ENCODE results near the gene CCT6A. TPM values are rescaled to one million over a fixed set of nuclear protein-coding genes. Genes with fewer than 3 reads are reported as not detected.

The CCT6A gene
- total and polyA plus RNA-seq, 9 of the 15 experiments (the other 6 are each of a cell fraction or from before 2014, with no cell fraction given), result 244 to 708 (median 387) TPM

DNA sequence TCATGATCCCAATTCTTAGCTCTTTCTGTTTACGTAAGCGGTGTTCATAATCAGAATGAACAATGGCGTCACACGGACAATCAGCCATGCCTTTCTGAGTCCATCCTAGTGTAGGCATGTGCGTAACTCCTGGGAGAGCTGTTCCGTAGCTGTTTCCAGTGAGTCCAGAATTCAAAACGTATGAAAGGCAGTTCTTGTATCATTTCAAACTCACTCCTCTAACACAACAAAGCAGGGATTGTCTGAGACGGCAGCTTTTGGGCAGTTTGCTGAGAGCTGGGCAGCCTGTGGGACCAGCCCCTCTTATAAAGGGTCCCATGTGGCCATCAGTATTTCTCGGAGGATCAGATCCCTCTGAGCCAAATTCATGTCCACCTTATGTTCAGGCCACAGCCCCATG is 43.7 kb upstream of the CCT6A start:
- CTCF ChIA-PET (ENCODE audit: low intra/inter-chr PET ratio), result no interaction called here
- POLR2A ChIA-PET, result interaction anchor here (1.1 to 1.2 kb wide), 2 partner anchors 8 to 65 kb away, joined by 4 to 5 read pairs; no protein-coding TSS in a partner anchor
- Histone ChIP-seq H4K20me1 (replicated peaks; ENCODE audit: control insufficient read depth, insufficient read depth, low read length) (no peaks in the 10 kb centered on the region), H3K27me3 (ENCODE audit: control insufficient read depth in 2 of 2, insufficient read depth in 2 of 2, low read length in 2 of 2) (no peaks in the 10 kb centered on the region), H3K36me3 (ENCODE audit: control insufficient read depth, insufficient read depth, low read length) (peaks cover 5% of the 10 kb centered on the region; the same call in 1 of the 3 replicates), H3K4me1 (replicated peaks in 1 of 2; ENCODE audit: control insufficient read depth in 2 of 2, insufficient read depth in 2 of 2, low read length in 2 of 2) (no peaks in the 10 kb centered on the region; a peak in 1 of 5 replicates), H3K79me2 (ENCODE audit: control insufficient read depth, insufficient read depth, low read length) (no peaks in the 10 kb centered on the region), H3K4me2 (ENCODE audit: insufficient read depth, low read length) (no peak overlapping the region), H3K27ac (ENCODE audit: extremely low read depth, low read depth, low read length) (no peak overlapping the region), H3K9ac (ENCODE audit: insufficient read depth in 1 of 2, low read depth in 2 of 2, low read length in 2 of 2) (no peak overlapping the region), H2AFZ (ENCODE audit: low read depth, low read length) (no peak overlapping the region), H3K4me3 (no peak overlapping the region), H3K9me1 (ENCODE audit: control insufficient read depth, insufficient read depth, low read length) (no peaks in the 10 kb centered on the region), H3K9me3 (replicated peaks; ENCODE audit: control insufficient read depth, insufficient read depth, low read depth, low read length) (no peaks in the 10 kb centered on the region)
- no TSS peak for BruUV-seq (replicated peaks)
- intact Hi-C loops (cut with micrococcal nuclease), result no loop called here
- DNase-seq (ENCODE audit: extremely low read depth in 1 of 4, low spot score in 3 of 4) (no peak), FAIRE-seq (no peak), ATAC-seq (no peak)
- in situ Hi-C loops (cut with MboI), result no loop called here
- TF ChIP-seq, protein P1, sequence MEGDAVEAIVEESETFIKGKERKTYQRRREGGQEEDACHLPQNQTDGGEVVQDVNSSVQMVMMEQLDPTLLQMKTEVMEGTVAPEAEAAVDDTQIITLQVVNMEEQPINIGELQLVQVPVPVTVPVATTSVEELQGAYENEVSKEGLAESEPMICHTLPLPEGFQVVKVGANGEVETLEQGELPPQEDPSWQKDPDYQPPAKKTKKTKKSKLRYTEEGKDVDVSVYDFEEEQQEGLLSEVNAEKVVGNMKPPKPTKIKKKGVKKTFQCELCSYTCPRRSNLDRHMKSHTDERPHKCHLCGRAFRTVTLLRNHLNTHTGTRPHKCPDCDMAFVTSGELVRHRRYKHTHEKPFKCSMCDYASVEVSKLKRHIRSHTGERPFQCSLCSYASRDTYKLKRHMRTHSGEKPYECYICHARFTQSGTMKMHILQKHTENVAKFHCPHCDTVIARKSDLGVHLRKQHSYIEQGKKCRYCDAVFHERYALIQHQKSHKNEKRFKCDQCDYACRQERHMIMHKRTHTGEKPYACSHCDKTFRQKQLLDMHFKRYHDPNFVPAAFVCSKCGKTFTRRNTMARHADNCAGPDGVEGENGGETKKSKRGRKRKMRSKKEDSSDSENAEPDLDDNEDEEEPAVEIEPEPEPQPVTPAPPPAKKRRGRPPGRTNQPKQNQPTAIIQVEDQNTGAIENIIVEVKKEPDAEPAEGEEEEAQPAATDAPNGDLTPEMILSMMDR (IDR thresholded peaks at IDR 0.05 in 2 of 3, conservative IDR thresholded peaks at IDR 0.05 in 1 of 3; ENCODE audit: insufficient read depth in 2 of 3, low read depth in 1 of 3, low read length in 3 of 3), result no peak
- TF ChIP-seq NBN (IDR thresholded peaks at IDR 0.05; ENCODE audit: low read depth) (no peak), NCOA1 (IDR thresholded peaks at IDR 0.05; ENCODE audit: low read depth) (no peak), IFI16 (CRISPR knock-in tag; IDR thresholded peaks at IDR 0.05) (no peak), SIN3A (IDR thresholded peaks at IDR 0.05; ENCODE audit: borderline replicate concordance in 2 of 2, control insufficient read depth in 1 of 2, low read depth in 2 of 2, low read length in 2 of 2) (no peak), FIP1L1 (IDR thresholded peaks at IDR 0.05; ENCODE audit: low read depth, low read length, poor library complexity, severe bottlenecking) (no peak), HDAC6 (IDR thresholded peaks at IDR 0.05; ENCODE audit: low read depth, low read length) (no peak)
- TF ChIP-seq, protein P2, sequence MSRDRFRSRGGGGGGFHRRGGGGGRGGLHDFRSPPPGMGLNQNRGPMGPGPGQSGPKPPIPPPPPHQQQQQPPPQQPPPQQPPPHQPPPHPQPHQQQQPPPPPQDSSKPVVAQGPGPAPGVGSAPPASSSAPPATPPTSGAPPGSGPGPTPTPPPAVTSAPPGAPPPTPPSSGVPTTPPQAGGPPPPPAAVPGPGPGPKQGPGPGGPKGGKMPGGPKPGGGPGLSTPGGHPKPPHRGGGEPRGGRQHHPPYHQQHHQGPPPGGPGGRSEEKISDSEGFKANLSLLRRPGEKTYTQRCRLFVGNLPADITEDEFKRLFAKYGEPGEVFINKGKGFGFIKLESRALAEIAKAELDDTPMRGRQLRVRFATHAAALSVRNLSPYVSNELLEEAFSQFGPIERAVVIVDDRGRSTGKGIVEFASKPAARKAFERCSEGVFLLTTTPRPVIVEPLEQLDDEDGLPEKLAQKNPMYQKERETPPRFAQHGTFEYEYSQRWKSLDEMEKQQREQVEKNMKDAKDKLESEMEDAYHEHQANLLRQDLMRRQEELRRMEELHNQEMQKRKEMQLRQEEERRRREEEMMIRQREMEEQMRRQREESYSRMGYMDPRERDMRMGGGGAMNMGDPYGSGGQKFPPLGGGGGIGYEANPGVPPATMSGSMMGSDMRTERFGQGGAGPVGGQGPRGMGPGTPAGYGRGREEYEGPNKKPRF (IDR thresholded peaks at IDR 0.05; ENCODE audit: low read depth, low read length), result no peak
- TF ChIP-seq, protein P3, sequence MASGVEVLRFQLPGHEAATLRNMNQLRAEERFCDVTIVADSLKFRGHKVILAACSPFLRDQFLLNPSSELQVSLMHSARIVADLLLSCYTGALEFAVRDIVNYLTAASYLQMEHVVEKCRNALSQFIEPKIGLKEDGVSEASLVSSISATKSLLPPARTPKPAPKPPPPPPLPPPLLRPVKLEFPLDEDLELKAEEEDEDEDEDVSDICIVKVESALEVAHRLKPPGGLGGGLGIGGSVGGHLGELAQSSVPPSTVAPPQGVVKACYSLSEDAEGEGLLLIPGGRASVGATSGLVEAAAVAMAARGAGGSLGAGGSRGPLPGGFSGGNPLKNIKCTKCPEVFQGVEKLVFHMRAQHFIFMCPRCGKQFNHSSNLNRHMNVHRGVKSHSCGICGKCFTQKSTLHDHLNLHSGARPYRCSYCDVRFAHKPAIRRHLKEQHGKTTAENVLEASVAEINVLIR (CRISPR knock-in tag; IDR thresholded peaks at IDR 0.05), result no peak
- WGBS (ENCODE audit: insufficient coverage, low coverage, missing lambda C conversion rate), result 78% methylated on average over 9 of the region's 9 CpGs
